H1 (cell line): ENCODE results near the gene MRPL9. TPM values are rescaled to one million over a fixed set of nuclear protein-coding genes. Genes with fewer than 3 reads are reported as not detected.

ENCODE experiments used
- CTCF ChIA-PET: fragments of 300-600 bp; sonication (Branson Sonifier 250); formaldehyde crosslinking; loops from one replicate; lab custom pipeline; 2021; ENCODE audit not compliant: partially characterized antibody; lab: Charles Lee
- POLR2A ChIA-PET: fragments of 300-600 bp; sonication (Branson Sonifier 250); formaldehyde crosslinking; loops from one replicate; lab custom pipeline; 2021; ENCODE audit warnings: inconsistent platforms; ENCODE audit not compliant: partially characterized antibody; lab: Charles Lee
- DNase-seq, 2 experiments: peaks; one replicate each; pipeline versions ENCODE4 v3.0.0 to v3.0.0-alpha.2; 2010 to 2022; ENCODE audit warnings: low spot score in 2 of 2, low read depth in 1 of 2, mixed read lengths in 1 of 2
- FAIRE-seq: peaks from 2 replicates; lab custom pipeline; 2011; peaks lifted over from hg19 to GRCh38; lab: Jason Lieb, UNC
- H2AFZ ChIP-seq: 2 replicates; pipeline ENCODE4 v1.8.1; 2012; ENCODE audit warnings: low read length, inconsistent platforms
- H2AK5ac ChIP-seq: 2 replicates; pipeline ENCODE4 v1.6.1; 2013; ENCODE audit warnings: low read depth, low read length
- H2BK120ac ChIP-seq: replicated peaks from 2 replicates; pipeline ENCODE3; 2013; ENCODE audit warnings: low read depth, low read length, inconsistent platforms
- H2BK12ac ChIP-seq: 2 replicates; pipeline ENCODE4 v1.6.1; 2013; ENCODE audit warnings: low read depth, low read length
- H2BK15ac ChIP-seq: 2 replicates; pipeline ENCODE4 v1.6.1; 2013; ENCODE audit warnings: low read length
- H2BK20ac ChIP-seq: 2 replicates; pipeline ENCODE4 v1.6.1; 2013; ENCODE audit warnings: low read length
- H2BK5ac ChIP-seq: 2 replicates; pipeline ENCODE4 v1.6.1; 2013; ENCODE audit warnings: low read depth, low read length
- H3K14ac ChIP-seq: 2 replicates; pipeline ENCODE4 v1.6.1; 2013; ENCODE audit warnings: inconsistent platforms; ENCODE audit not compliant: insufficient read length
- H3K18ac ChIP-seq: 2 replicates; pipeline ENCODE4 v1.6.1; 2013; ENCODE audit warnings: low read length; ENCODE audit errors: extremely low read depth
- H3K23ac ChIP-seq: 2 replicates; pipeline ENCODE4 v1.6.1; 2013; ENCODE audit warnings: inconsistent platforms; ENCODE audit not compliant: insufficient read length
- H3K23me2 ChIP-seq: 2 replicates; pipeline ENCODE4 v1.6.1; 2013; ENCODE audit warnings: low read depth, low read length
- H3K27ac ChIP-seq: 2 replicates; pipeline ENCODE4 v1.6.1; 2011; ENCODE audit warnings: low read depth, low read length, inconsistent platforms
- H3K27me3 ChIP-seq, 4 experiments: replicated peaks in 1 of 4; 1 replicate in 1 of 4; 2 replicates in 3 of 4; pipeline versions ENCODE4 v1.6.1 to v1.8.1; 2011 to 2013; ENCODE audit warnings: low read length in 3 of 4, mild to moderate bottlenecking in 3 of 4, inconsistent platforms in 2 of 4, mixed read lengths in 2 of 4, moderate library complexity in 1 of 4; ENCODE audit not compliant: control insufficient read depth in 3 of 4, insufficient read depth in 3 of 4; ENCODE audit errors: extremely low read depth in 1 of 4
- H3K36me3 ChIP-seq, 4 experiments: 2 replicates each; pipeline versions ENCODE4 v1.6.1 to v1.8.1; 2011 to 2013; ENCODE audit warnings: mild to moderate bottlenecking in 4 of 4, low read length in 3 of 4, moderate library complexity in 2 of 4, control low read depth in 1 of 4, inconsistent platforms in 1 of 4; ENCODE audit not compliant: insufficient read depth in 4 of 4, control insufficient read depth in 2 of 4
- H3K4ac ChIP-seq: replicated peaks from 2 replicates; pipeline ENCODE3; 2013; ENCODE audit warnings: low read length, low read depth, mixed read lengths, inconsistent platforms; ENCODE audit not compliant: insufficient read length
- H3K4me1 ChIP-seq, 4 experiments: replicated peaks in 1 of 4; 1 replicate in 1 of 4; 2 replicates in 3 of 4; pipeline versions ENCODE4 v1.6.1 to v1.8.1; 2011 to 2013; ENCODE audit warnings: low read length in 3 of 4, inconsistent platforms in 2 of 4, mixed read lengths in 1 of 4; ENCODE audit not compliant: insufficient read depth in 4 of 4, control insufficient read depth in 3 of 4
- H3K4me2 ChIP-seq, 2 experiments: 2 replicates each; pipeline versions ENCODE4 v1.6.1 to v1.8.1; 2011 to 2013; ENCODE audit warnings: low read depth in 2 of 2, low read length in 2 of 2, control low read depth in 1 of 2, inconsistent platforms in 1 of 2, mild to moderate bottlenecking in 1 of 2; ENCODE audit not compliant: insufficient read depth in 1 of 2
- H3K4me3 ChIP-seq, 4 experiments: fragments of 200-600, 300-600 bp in 1 of 4; sonication (generic), shearing (Covaris generic), sonication (Bioruptor Twin) in 1 of 4; 2 replicates each; pipeline versions ENCODE4 v1.5.1 to v1.8.1; 2011 to 2016; ENCODE audit warnings: low read length in 4 of 4, low read depth in 3 of 4, control low read depth in 2 of 4, inconsistent platforms in 2 of 4, mild to moderate bottlenecking in 2 of 4, mixed read lengths in 1 of 4, moderate library complexity in 1 of 4; ENCODE audit not compliant: insufficient read depth in 2 of 4; ENCODE audit errors: extremely low read depth in 1 of 4
- H3K56ac ChIP-seq: replicated peaks from 2 replicates; pipeline ENCODE3; 2013; ENCODE audit warnings: low read depth, mild to moderate bottlenecking, mixed read lengths, low read length, inconsistent platforms; ENCODE audit not compliant: insufficient read length
- H3K79me1 ChIP-seq: 2 replicates; pipeline ENCODE4 v1.6.1; 2013; ENCODE audit warnings: low read depth, low read length, control low read depth
- H3K79me2 ChIP-seq, 2 experiments: 2 replicates each; pipeline versions ENCODE4 v1.6.1 to v1.8.1; 2012 to 2013; ENCODE audit warnings: low read length in 2 of 2, mild to moderate bottlenecking in 2 of 2, inconsistent platforms in 1 of 2; ENCODE audit not compliant: insufficient read depth in 2 of 2, control insufficient read depth in 1 of 2
- H3K9ac ChIP-seq, 4 experiments: replicated peaks in 1 of 4; 1 replicate in 1 of 4; 2 replicates in 3 of 4; pipeline versions ENCODE4 v1.6.1 to v1.8.1; 2011 to 2013; ENCODE audit warnings: low read depth in 3 of 4, low read length in 3 of 4, control low read depth in 2 of 4, mild to moderate bottlenecking in 2 of 4, moderate library complexity in 2 of 4, inconsistent platforms in 1 of 4; ENCODE audit errors: extremely low read depth in 1 of 4
- H3K9me3 ChIP-seq, 2 experiments: 2 replicates each; pipeline versions ENCODE4 v1.6.1 to v1.8.1; 2012 to 2013; ENCODE audit warnings: mild to moderate bottlenecking in 2 of 2, moderate library complexity in 2 of 2, control low read depth in 1 of 2, inconsistent platforms in 1 of 2, low read depth in 1 of 2, low read length in 1 of 2, mixed read lengths in 1 of 2; ENCODE audit not compliant: insufficient read depth in 2 of 2
- H4K20me1 ChIP-seq, 2 experiments: replicated peaks in 1 of 2; 2 replicates each; pipeline versions ENCODE3 to v1.8.1; 2011 to 2013; ENCODE audit warnings: inconsistent platforms in 2 of 2, low read length in 2 of 2, mild to moderate bottlenecking in 1 of 2; ENCODE audit not compliant: insufficient read depth in 2 of 2, control insufficient read depth in 1 of 2
- H4K5ac ChIP-seq: 2 replicates; pipeline ENCODE4 v1.6.1; 2013; ENCODE audit warnings: low read length, low read depth, mixed read lengths, inconsistent platforms; ENCODE audit not compliant: insufficient read length
- H4K8ac ChIP-seq: 2 replicates; pipeline ENCODE4 v1.8.0; 2013; ENCODE audit warnings: mild to moderate bottlenecking, moderate library complexity, low read length, inconsistent platforms; ENCODE audit not compliant: insufficient read depth; ENCODE audit errors: extremely low read depth
- H4K91ac ChIP-seq: replicated peaks from 2 replicates; pipeline ENCODE3; 2013; ENCODE audit warnings: low read length, mixed read lengths, inconsistent platforms; ENCODE audit not compliant: insufficient read length
- BRCA1 ChIP-seq: IDR thresholded peaks from 2 replicates; pipeline ENCODE4 v1.6.1; 2012; ENCODE audit warnings: low read depth, low read length, improper control_type of control experiment
- CBX5 ChIP-seq: fragments of 300-800, 300-1000 bp; sonication (generic); IDR thresholded peaks from 2 replicates; pipeline ENCODE4 v1.7.1; 2016; ENCODE audit warnings: antibody characterized with exemption, low read length, low read depth
- EP300 ChIP-seq, 2 experiments: IDR thresholded peaks; 1 replicate in 1 of 2; 2 replicates in 1 of 2; pipeline ENCODE4 v1.6.1; 2011 to 2012; ENCODE audit warnings: low read depth in 2 of 2, low read length in 2 of 2, mild to moderate bottlenecking in 2 of 2, borderline replicate concordance in 1 of 2, inconsistent platforms in 1 of 2, moderate library complexity in 1 of 2
- GTF2F1 ChIP-seq: IDR thresholded peaks from 2 replicates; pipeline ENCODE4 v1.6.1; 2012; ENCODE audit warnings: low read depth, low read length, improper control_type of control experiment, borderline replicate concordance
- JUND ChIP-seq: IDR thresholded peaks from 2 replicates; pipeline ENCODE4 v1.6.1; 2011; ENCODE audit warnings: mild to moderate bottlenecking, improper control_type of control experiment, low read length
- RBBP5 ChIP-seq: IDR thresholded peaks from 2 replicates; pipeline ENCODE4 v1.7.1; 2012; ENCODE audit warnings: low read depth, mild to moderate bottlenecking, inconsistent platforms, low read length, moderate library complexity, borderline replicate concordance
- RFX5 ChIP-seq: IDR thresholded peaks from 2 replicates; pipeline ENCODE4 v1.6.1; 2011; ENCODE audit warnings: low read depth, low read length, improper control_type of control experiment, borderline replicate concordance
- RNF2 ChIP-seq: fragments of 200-900, 300-1000 bp; sonication (generic); IDR thresholded peaks from 2 replicates; pipeline ENCODE4 v1.7.1; 2016; ENCODE audit warnings: borderline replicate concordance, low read depth, mild to moderate bottlenecking, antibody characterized with exemption, low read length; ENCODE audit not compliant: poor library complexity, severe bottlenecking; ENCODE audit errors: missing control alignments
- RXRA ChIP-seq: IDR thresholded peaks from 2 replicates; pipeline ENCODE4 v1.6.1; 2011; ENCODE audit warnings: low read depth, mild to moderate bottlenecking, low read length, moderate library complexity; ENCODE audit not compliant: insufficient read depth
- SIRT6 ChIP-seq: IDR thresholded peaks from one replicate; pipeline ENCODE4 v1.7.1; 2012; ENCODE audit warnings: low read length, inconsistent platforms
- SIX5 ChIP-seq: IDR thresholded peaks from 2 replicates; pipeline ENCODE4 v1.6.1; 2011; ENCODE audit warnings: mild to moderate bottlenecking, low read depth, low read length
- YY1 ChIP-seq: IDR thresholded peaks from 2 replicates; pipeline ENCODE4 v1.6.1; 2011; ENCODE audit warnings: low read depth, mild to moderate bottlenecking, low read length
- WGBS, 2 experiments: shearing (Covaris generic) in 1 of 2; methylation state at CpG; one replicate each; pipeline versions ENCODE4 v1.1.6 to v1.1.7; 2013 to 2015; ENCODE audit warnings: low lambda C conversion rate in 2 of 2, mixed read lengths in 2 of 2, inconsistent platforms in 1 of 2, low coverage in 1 of 2, missing lambda C conversion rate in 1 of 2; ENCODE audit not compliant: insufficient replicate concordance in 2 of 2, insufficient coverage in 1 of 2, insufficient read length in 1 of 2; ENCODE audit errors: extremely low coverage in 1 of 2, missing lambda C conversion rate in 1 of 2; 5-methylcytosine and 5-hydroxymethylcytosine counted together
- polyA plus RNA-seq, 7 experiments: library from polyadenylated mRNA; depleted of rRNA in 3 of 7; stranded (reverse) in 5 of 7; unstranded in 2 of 7; fragments of >200 nt in 5 of 7; fragments of 200-250 nt in 2 of 7; gene quantifications; 1 replicate in 5 of 7; 2 replicates in 1 of 7; 4 replicates in 1 of 7; pipeline versions ENCODE4 v1.2.1 to v1.2.3, GENCODE V29; 2011 to 2013; ENCODE audit warnings: missing spikeins in 2 of 7, mixed read lengths in 2 of 7
- total RNA-seq: library from RNA; stranded (reverse); fragmentation: NEBNext Ultra II Directional; extraction: Animal tissue kit (Norgen Biotek cat#: 25700); gene quantifications from 2 replicates; pipeline ENCODE4 v1.2.1, GENCODE V29; 2021
- TF ChIP-seq, protein P1 (sequence below): IDR thresholded peaks from 2 replicates; pipeline ENCODE4 v1.6.1; 2011; ENCODE audit warnings: low read depth, mild to moderate bottlenecking, low read length; ENCODE audit not compliant: insufficient read depth

MRPL9 gene
- total and polyA plus RNA-seq, 2 of the 8 experiments (the other 6 are each of a cell fraction or from before 2014, with no cell fraction given): 74.9 to 113 TPM

DNA sequence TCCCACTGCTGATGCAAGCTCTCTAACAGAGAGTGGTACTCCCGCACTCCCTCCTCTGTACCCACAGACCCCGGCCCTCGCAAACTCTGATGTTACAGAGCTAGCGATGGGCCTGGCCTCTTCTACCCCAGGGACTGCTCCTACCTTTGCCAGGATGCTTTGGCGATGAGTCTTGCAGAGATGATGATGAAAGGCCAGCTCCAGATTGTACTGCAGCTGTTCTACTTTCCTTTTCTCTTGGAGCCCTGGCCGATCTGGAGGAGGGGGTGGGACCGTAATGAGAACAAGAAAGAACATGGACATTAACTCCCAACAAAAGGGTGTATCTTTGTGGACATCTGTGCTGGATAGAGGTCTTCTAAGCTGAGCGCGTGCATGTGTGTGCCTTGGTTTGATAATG lies 47.9 kb upstream of the MRPL9 start:
- DNase-seq: no peak
- no peak overlapping the region for H3K56ac ChIP-seq
- no peak overlapping the region for H3K9ac ChIP-seq
- H3K79me2 ChIP-seq: no peaks in the 10 kb centered on the region
- H3K4me2 ChIP-seq: no peak overlapping the region
- no peak overlapping the region for H3K4ac ChIP-seq
- H2AK5ac ChIP-seq: no peak overlapping the region; the same call in 1 of the 2 replicates
- FAIRE-seq: no peak
- 92% methylated on average over 9 of the region's 9 CpGs; no CpG with 5 or more reads in 1 of the 2 experiments for WGBS, 2 experiments
- no peak overlapping the region for H2AFZ ChIP-seq
- H4K91ac ChIP-seq: no peak overlapping the region
- POLR2A ChIA-PET: interaction anchor here (0.8 to 2.3 kb wide), 5 partner anchors 11 to 71 kb away, joined by 3 to 7 read pairs (median 3); partner anchors contain the start of gene C2CD4D
- H3K27me3 ChIP-seq: no peaks in the 10 kb centered on the region
- no peak overlapping the region for H3K27ac ChIP-seq
- H2BK15ac ChIP-seq: no peak overlapping the region; the same call in 1 of the 2 replicates
- H3K14ac ChIP-seq: no peak overlapping the region
- no peaks in the 10 kb centered on the region for H3K23me2 ChIP-seq
- no peak overlapping the region for H3K23ac ChIP-seq
- no peak overlapping the region for H2BK12ac ChIP-seq
- no peaks in the 10 kb centered on the region for H4K20me1 ChIP-seq
- CTCF ChIA-PET: interaction anchor here (0.5 to 2.0 kb wide), 7 partner anchors 9 to 122 kb away, joined by 3 to 10 read pairs (median 4); no protein-coding TSS in a partner anchor
- no peak overlapping the region for H2BK120ac ChIP-seq
- H2BK20ac ChIP-seq: no peak overlapping the region
- H3K18ac ChIP-seq: no peak overlapping the region
- H3K36me3 ChIP-seq: no peaks in the 10 kb centered on the region
- H2BK5ac ChIP-seq: no peak overlapping the region
- H3K4me1 ChIP-seq: peaks cover 1 to 5% (median 4%) of the 10 kb centered on the region in 4 experiments; a peak in 3 of 7 replicates
- H4K5ac ChIP-seq: no peak overlapping the region
- no peaks in the 10 kb centered on the region for H3K79me1 ChIP-seq
- H3K4me3 ChIP-seq: no peak overlapping the region
- no peaks in the 10 kb centered on the region for H3K9me3 ChIP-seq
- H4K8ac ChIP-seq: no peak overlapping the region
- TF ChIP-seq GTF2F1 (no peak), SIX5 (no peak), BRCA1 (no peak), EP300 (IDR thresholded peaks at IDR 0.05; ENCODE audit: borderline replicate concordance in 1 of 2, low read depth in 2 of 2, low read length in 2 of 2) (no peak), RFX5 (no peak), RNF2 (no peak), RXRA (no peak), RBBP5 (no peak), YY1 (no peak), SIRT6 (no peak), JUND (no peak), CBX5 (no peak)
- TF ChIP-seq, protein P1, sequence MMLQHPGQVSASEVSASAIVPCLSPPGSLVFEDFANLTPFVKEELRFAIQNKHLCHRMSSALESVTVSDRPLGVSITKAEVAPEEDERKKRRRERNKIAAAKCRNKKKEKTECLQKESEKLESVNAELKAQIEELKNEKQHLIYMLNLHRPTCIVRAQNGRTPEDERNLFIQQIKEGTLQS: no peak
